Keratinocyte (primary cell): ENCODE results near the gene IRX2. TPM values are rescaled to one million over a fixed set of nuclear protein-coding genes. Genes with fewer than 3 reads are reported as not detected.

Experiments used
- DNase-seq: peaks from one replicate; pipeline ENCODE4 v3.0.0-alpha.2; 2011; ENCODE audit warnings: low read depth, missing footprints, low spot score
- FAIRE-seq: peaks from 2 replicates; lab custom pipeline; 2011; peaks lifted over from hg19 to GRCh38; lab: Jason Lieb, UNC
- H2AFZ ChIP-seq: 2 replicates; pipeline ENCODE4 v1.6.0; 2012; ENCODE audit warnings: low read length, control low read depth, inconsistent platforms; ENCODE audit not compliant: control insufficient read depth
- H3K27ac ChIP-seq: 2 replicates; pipeline ENCODE4 v1.5.1; 2011; ENCODE audit warnings: low read length; ENCODE audit not compliant: control insufficient read depth, insufficient read depth
- H3K27me3 ChIP-seq: 3 replicates; pipeline ENCODE4 v1.6.0; 2011; ENCODE audit warnings: low read length; ENCODE audit not compliant: control insufficient read depth, insufficient read depth; ENCODE audit errors: extremely low read depth
- H3K36me3 ChIP-seq, 2 experiments: 2 replicates in 1 of 2; 3 replicates in 1 of 2; pipeline ENCODE4 v1.5.1; 2011; ENCODE audit warnings: low read length in 2 of 2, mild to moderate bottlenecking in 1 of 2; ENCODE audit not compliant: control insufficient read depth in 2 of 2, insufficient read depth in 2 of 2; ENCODE audit errors: extremely low read depth in 1 of 2
- H3K4me1 ChIP-seq: 3 replicates; pipeline ENCODE4 v1.5.1; 2011; ENCODE audit warnings: low read length; ENCODE audit not compliant: control insufficient read depth, insufficient read depth; ENCODE audit errors: extremely low read depth
- H3K4me2 ChIP-seq: 3 replicates; pipeline ENCODE4 v1.6.0; 2011; ENCODE audit warnings: low read depth, low read length; ENCODE audit not compliant: control insufficient read depth, insufficient read depth; ENCODE audit errors: extremely low read depth
- H3K4me3 ChIP-seq, 3 experiments: fragments of 200-600 bp in 1 of 3; sonication (generic) in 1 of 3; 2 replicates in 2 of 3; 3 replicates in 1 of 3; pipeline ENCODE4 v1.5.1; 2011 to 2016; ENCODE audit warnings: low read length in 3 of 3, mild to moderate bottlenecking in 3 of 3, control low read depth in 2 of 3, inconsistent platforms in 1 of 3, low read depth in 1 of 3, mixed read lengths in 1 of 3, mixed run types in 1 of 3, moderate library complexity in 1 of 3; ENCODE audit not compliant: control insufficient read depth in 2 of 3, insufficient read depth in 2 of 3; ENCODE audit errors: extremely low read depth in 1 of 3
- H3K79me2 ChIP-seq: 2 replicates; pipeline ENCODE4 v1.6.0; 2012; ENCODE audit warnings: low read length; ENCODE audit not compliant: control insufficient read depth, insufficient read depth
- H3K9ac ChIP-seq: 3 replicates; pipeline ENCODE4 v1.6.0; 2011; ENCODE audit warnings: low read length; ENCODE audit not compliant: control insufficient read depth, insufficient read depth; ENCODE audit errors: extremely low read depth
- H3K9me1 ChIP-seq: 3 replicates; pipeline ENCODE4 v1.6.0; 2011; ENCODE audit warnings: low read length; ENCODE audit not compliant: control insufficient read depth, insufficient read depth; ENCODE audit errors: extremely low read depth
- H3K9me3 ChIP-seq: 2 replicates; pipeline ENCODE4 v1.5.1; 2012; ENCODE audit warnings: low read depth, low read length; ENCODE audit not compliant: control insufficient read depth
- H4K20me1 ChIP-seq: 3 replicates; pipeline ENCODE4 v1.6.0; 2011; ENCODE audit warnings: low read length; ENCODE audit not compliant: control insufficient read depth, insufficient read depth; ENCODE audit errors: extremely low read depth
- CTCF ChIP-seq, 3 experiments: IDR thresholded peaks in 1 of 3; conservative IDR thresholded peaks in 1 of 3; optimal IDR thresholded peaks in 1 of 3; 2 replicates in 2 of 3; 3 replicates in 1 of 3; pipeline versions ENCODE3 to v1.5.1; 2011; ENCODE audit warnings: low read length in 3 of 3, mild to moderate bottlenecking in 3 of 3, moderate library complexity in 2 of 3, control low read depth in 1 of 3, inconsistent platforms in 1 of 3; ENCODE audit not compliant: insufficient read depth in 2 of 3; ENCODE audit errors: extremely low read depth in 1 of 3
- EZH2 ChIP-seq: IDR thresholded peaks from one replicate; pipeline ENCODE4 v1.6.1; 2012; ENCODE audit warnings: inconsistent platforms, mild to moderate bottlenecking, low read length, moderate library complexity
- dilution Hi-C: fragments of 300-500 bp; cut with MboI; formaldehyde crosslinking; loops from one replicate; pipeline ENCODE4 v1.7.0; 2020; ENCODE audit warnings: low sequenced_read_pairs; ENCODE audit not compliant: extremely low pct_ligation_motif_present
- polyA plus RNA-seq, 5 experiments: library from polyadenylated mRNA; depleted of rRNA in 3 of 5; stranded (reverse) in 3 of 5; stranded (forward) in 1 of 5; unstranded in 1 of 5; fragments of >200 nt; gene quantifications; 1 replicate in 1 of 5; 2 replicates in 3 of 5; 3 replicates in 1 of 5; pipeline versions ENCODE4 v1.2.1 to v1.2.3, GENCODE V29; 2011 to 2012; ENCODE audit warnings: missing spikeins in 2 of 5, low read depth in 1 of 5, low replicate concordance in 1 of 5

IRX2 gene
- polyA plus RNA-seq, 1 donor (not counting 4 experiments of a cell fraction or from before 2014, with no cell fraction given) = 27.1 TPM

- no peak for DNase-seq
- no peak overlapping the region for H3K9ac ChIP-seq
- H3K27ac ChIP-seq = no peak overlapping the region
- no peaks in the 10 kb centered on the region for H3K9me3 ChIP-seq
- no peaks in the 10 kb centered on the region for H3K79me2 ChIP-seq
- H3K36me3 ChIP-seq = no peaks in the 10 kb centered on the region
- no peaks in the 10 kb centered on the region for H3K4me1 ChIP-seq
- H3K4me3 ChIP-seq = no peak overlapping the region
- H2AFZ ChIP-seq = no peak overlapping the region
- H3K4me2 ChIP-seq = no peak overlapping the region
- TF ChIP-seq CTCF (optimal IDR thresholded peaks at IDR 0.05 in 1 of 3, IDR thresholded peaks at IDR 0.05 in 1 of 3, conservative IDR thresholded peaks at IDR 0.05 in 1 of 3; ENCODE audit: extremely low read depth in 1 of 3, insufficient read depth in 2 of 3, low read length in 3 of 3) = no peak
- TF ChIP-seq EZH2 = no peak
- dilution Hi-C loops = no loop called here
- no peak for FAIRE-seq
- no peaks in the 10 kb centered on the region for H3K9me1 ChIP-seq
- no peaks in the 10 kb centered on the region for H4K20me1 ChIP-seq
- H3K27me3 ChIP-seq = peaks cover 3% of the 10 kb centered on the region
Observed at GRCh38 chr5:2721385-2722138, 29.9 kb downstream of the IRX2 start.

GRCh38 chr5:2719332-2719731, 32.1 kb downstream of the IRX2 start:
- no peaks in the 10 kb centered on the region for H3K9me3 ChIP-seq
- H3K9ac ChIP-seq = no peak overlapping the region
- no peaks in the 10 kb centered on the region for H3K36me3 ChIP-seq
- H3K27ac ChIP-seq = no peak overlapping the region
- FAIRE-seq (no peak), DNase-seq (no peak)
- no peaks in the 10 kb centered on the region for H3K4me1 ChIP-seq
- no peak for TF ChIP-seq CTCF (optimal IDR thresholded peaks at IDR 0.05 in 1 of 3, IDR thresholded peaks at IDR 0.05 in 1 of 3, conservative IDR thresholded peaks at IDR 0.05 in 1 of 3; ENCODE audit: extremely low read depth in 1 of 3, insufficient read depth in 2 of 3, low read length in 3 of 3)
- no peak for TF ChIP-seq EZH2
- H2AFZ ChIP-seq = no peak overlapping the region
- H3K4me3 ChIP-seq = no peak overlapping the region
- H3K9me1 ChIP-seq = no peaks in the 10 kb centered on the region
- no peaks in the 10 kb centered on the region for H3K79me2 ChIP-seq
- no peaks in the 10 kb centered on the region for H4K20me1 ChIP-seq
- dilution Hi-C loops = no loop called here
- H3K27me3 ChIP-seq = no peaks in the 10 kb centered on the region
- no peak overlapping the region for H3K4me2 ChIP-seq
